ENCODE data around the gene TBC1D30.
"Not testable (repeated sequence)": the region's sequence is repeated elsewhere in the genome, so short reads cannot be mapped to it uniquely, and the experiment has no call there.

Gene TBC1D30, protein sequence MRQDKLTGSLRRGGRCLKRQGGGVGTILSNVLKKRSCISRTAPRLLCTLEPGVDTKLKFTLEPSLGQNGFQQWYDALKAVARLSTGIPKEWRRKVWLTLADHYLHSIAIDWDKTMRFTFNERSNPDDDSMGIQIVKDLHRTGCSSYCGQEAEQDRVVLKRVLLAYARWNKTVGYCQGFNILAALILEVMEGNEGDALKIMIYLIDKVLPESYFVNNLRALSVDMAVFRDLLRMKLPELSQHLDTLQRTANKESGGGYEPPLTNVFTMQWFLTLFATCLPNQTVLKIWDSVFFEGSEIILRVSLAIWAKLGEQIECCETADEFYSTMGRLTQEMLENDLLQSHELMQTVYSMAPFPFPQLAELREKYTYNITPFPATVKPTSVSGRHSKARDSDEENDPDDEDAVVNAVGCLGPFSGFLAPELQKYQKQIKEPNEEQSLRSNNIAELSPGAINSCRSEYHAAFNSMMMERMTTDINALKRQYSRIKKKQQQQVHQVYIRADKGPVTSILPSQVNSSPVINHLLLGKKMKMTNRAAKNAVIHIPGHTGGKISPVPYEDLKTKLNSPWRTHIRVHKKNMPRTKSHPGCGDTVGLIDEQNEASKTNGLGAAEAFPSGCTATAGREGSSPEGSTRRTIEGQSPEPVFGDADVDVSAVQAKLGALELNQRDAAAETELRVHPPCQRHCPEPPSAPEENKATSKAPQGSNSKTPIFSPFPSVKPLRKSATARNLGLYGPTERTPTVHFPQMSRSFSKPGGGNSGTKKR

DNA sequence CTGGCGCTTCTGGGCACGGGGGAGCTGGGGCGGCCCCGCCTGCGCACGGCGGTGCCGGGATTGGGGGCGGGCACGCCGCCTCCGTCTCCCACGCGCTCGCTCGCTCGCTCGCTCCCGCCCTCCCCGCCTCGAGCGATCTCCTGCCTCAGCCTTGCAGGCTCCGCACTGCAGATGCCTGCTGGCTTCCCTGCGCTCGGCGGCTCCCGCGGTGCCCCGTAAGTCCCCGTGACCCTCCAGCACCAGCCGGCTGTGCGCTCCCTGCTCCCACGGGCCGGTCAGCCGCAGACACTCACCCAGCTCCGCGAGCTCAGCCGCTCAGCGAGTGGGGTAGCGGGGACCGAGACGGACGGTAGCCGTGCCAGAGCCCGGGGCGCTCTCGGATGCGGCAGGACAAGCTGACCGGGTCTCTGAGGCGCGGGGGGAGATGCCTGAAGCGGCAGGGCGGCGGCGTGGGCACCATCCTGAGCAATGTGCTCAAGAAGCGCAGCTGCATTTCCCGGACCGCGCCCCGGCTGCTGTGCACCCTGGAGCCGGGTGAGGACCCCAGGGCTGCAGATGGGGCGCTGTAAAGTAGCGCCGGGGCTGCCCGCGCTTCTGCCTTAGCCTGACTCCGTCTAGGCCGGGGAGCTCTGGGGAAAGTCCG lies at the start of gene TBC1D30:
TSS of gene TBC1D30 (plus strand) at position 148 of the 643 bp plus-strand sequence. CDS start at position 381, 233 bp downstream.
- DNase-seq, result peak; percentile 88

DNA sequence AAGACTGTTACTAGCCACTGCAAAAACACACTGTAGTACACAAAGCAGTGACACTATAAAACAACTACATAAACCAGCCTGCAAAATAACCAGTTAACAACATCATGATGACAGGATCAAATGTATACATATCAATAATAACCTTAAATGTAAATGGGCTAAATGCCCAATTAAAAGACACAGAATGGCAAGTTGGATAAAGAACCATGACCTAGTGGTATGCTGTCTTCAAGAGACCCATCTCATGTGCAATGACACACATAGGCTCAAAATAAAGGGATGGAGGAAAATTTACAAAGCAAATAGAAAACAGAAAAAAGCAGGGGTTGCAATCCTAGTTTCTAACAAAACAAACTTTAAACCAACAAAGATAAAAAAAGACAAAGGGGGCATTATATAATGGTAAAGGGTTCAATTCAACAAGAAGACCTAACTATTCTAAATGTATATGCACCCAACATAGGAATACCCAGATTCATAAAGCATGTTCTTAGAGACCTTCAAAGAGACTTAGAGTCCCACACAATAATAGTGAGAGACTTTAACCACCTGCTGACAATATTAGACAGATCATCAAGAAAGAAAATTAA lies 49.2 kb upstream of the TBC1D30 start:
- DNase-seq, result not testable (repeated sequence)

DNA sequence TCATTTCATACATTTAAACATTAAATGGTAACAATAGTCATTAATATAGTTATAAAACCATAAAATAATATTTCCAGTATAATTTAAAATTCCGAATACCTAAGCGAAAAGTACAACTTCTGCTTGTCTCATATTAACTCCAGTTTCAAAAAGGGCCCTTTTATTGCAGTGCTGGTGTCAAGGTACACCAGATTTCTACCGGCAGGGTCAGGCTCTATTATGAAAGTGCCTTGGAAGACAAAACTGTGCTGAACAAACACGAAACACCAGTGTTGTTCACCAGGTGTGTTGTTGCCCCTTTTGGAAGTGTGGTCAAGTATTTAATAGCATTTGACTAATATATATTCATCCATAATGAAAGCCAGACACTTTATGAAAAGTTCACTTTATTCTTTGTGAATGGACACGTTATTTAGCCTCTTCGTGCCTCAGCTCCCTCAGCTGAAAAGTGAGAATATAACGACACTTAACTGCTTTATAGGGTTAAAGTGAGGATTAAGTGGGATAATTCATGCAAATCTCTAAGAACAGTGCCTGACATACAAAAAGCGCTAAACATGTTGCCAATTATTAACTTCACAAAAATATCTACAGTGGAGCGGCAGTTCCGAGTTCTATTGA lies 45.0 kb upstream of the TBC1D30 start:
- no peak for DNase-seq

DNA sequence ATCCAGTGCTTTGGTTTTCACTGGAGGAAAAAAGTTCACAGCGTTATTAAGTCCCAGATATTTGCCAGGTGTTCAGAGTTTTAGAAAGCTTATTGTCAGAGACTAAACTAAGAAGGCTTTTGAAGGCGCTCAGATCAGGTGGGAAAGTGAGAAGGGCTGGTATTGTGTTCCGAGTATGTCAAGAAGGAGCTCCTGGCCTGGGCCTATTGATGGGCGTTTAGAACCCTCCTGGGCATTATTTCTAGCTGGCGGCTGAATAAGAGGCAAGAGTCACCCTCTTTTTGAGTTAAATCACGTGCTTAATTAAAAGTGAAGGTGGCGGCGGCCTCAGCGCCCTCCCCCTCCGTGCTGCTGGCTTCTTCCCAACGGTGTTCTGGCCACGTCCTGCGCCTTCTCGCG lies 44.3 kb upstream of the TBC1D30 start:
- no peak for DNase-seq

DNA sequence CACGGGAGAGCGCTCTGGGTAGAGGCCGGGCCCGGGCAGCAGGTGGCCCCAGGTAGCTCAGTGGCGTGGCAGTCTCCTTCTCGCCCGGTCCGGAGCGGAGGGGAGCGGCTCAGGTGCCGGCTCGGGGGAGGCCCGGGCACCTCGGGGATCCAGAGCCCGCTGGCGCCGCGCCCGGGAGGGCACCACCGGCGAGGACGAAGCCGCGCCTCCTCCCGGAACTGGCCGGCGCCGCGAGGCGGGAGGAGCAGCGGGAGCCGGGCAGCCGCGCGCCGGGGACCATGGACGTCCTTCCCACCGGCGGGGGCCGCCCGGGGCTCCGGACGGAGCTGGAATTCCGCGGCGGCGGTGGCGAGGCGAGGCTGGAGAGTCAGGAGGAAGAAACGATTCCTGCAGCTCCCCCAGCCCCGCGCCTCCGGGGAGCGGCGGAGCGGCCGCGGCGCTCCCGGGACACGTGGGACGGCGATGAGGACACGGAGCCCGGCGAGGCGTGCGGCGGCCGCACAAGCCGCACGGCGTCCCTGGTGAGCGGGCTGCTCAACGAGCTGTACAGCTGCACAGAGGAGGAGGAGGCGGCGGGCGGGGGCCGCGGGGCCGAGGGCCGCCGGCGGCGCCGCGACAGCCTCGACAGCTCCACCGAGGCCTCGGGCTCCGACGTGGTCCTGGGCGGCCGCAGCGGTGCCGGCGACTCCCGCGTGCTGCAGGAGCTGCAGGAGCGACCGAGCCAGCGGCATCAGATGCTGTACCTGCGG lies 43.7 kb upstream of the TBC1D30 start:
- peak; percentile 74 for DNase-seq

DNA sequence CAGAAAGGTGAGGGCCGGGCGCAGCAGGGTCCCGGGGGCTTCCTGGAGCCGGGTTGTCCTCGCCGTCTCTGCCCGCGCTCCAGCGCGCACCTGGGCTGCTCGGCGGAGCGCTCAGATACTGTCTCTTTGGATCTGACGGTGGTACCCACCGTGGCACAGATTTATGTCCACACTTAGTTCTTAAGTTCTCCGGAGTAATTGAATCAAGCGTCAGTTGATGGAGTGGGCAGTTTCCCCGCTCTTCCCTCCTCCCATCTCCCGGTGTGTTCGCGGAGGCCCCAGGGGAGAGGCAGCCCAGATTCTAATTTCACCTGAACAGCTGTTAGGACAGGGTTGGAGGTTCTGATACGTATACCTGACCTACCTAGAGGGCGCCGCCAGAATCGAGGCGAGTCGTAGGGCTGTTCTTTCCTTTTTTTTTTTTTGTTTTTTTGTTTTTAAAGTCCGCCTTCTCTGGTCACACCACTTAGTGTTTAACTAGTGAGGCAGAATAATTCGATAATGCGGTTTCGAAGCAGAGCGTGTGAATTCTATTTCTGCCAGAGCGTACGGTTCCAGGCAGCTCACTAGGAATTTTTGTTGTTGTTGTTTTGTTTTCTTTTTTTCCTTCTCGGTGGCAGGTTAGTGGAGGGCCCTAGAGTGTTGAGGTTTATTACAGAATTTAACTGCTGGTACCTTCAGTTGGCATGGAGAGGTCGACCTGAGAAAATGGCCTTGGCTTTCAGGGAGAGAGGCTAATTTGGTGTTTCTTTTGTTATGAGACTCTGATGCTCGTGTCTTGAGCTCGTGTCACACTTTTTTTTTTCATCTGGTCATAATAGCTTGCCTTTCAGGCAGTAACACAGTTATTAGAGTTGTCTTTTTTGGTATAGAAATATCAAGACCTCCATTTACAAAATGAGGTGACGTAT lies 42.9 kb upstream of the TBC1D30 start:
- DNase-seq, result peak; percentile 59

DNA sequence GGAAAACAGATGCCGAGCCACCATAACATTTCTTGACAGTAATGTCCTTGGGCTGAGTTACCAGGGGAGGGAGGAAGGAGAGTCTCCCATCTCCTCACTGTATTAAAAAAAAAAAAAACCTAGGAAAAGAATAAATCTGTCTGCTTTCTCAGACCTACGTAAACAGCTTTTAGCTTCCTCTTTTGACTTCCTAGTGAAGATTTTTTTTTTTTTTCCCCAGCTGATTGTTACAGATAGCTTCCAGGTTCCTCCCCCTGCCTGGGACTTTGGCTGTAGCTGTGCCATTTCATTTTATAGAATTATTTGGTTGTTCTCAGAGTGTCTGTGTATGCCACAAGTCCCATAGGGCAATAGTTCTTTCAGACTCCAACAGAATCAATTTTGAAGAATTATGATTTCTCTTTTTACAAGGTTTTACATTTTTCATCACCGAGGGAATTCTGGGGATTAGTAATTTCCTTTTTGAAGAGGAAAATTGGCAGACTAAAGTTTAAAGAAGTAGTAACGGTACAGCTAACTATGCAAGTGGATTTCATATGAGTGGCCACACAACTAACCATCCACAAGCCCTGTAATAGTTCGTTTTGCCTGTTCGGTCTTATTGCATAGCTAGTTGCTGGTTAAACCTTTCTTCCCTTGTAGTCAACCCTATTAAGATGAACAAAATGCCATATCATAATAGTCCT lies 42.1 kb upstream of the TBC1D30 start:
- no peak for DNase-seq

DNA sequence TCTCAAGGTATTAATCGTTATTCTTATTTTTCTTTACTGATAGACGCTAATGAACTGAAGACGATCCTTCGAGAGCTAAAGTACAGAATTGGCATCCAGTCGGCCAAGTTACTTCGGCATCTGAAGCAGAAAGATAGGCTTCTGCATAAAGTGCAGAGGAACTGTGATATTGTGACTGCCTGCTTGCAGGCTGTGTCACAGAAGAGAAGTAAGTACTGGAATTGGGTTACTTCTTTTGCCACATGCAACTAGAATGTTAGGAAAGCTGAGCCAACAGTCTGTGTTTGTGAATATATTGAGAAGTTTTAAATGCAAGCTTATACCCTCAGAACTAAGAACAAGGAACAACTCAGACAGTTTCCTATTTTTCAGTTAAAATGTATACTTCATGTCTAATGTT lies 38.6 kb upstream of the TBC1D30 start:
- DNase-seq, result no peak

DNA sequence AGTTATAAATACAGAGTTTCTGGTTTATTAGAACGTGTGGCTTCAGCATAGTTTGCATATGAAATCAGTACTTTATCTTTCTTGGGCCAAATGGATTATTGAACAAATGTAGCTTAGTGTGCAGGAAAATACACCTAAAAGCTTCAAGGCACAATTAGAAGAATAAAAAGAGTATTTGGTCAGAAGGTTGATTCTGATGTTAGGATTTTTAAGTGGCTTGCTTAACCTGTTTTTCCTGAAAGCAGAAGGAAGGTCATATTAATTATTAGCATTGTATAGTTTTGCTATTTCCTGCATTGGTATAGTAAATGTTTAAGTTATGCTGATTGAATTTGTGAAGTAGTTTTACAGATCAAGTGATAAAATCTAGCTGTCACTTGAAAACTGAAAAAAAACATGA lies 34.3 kb upstream of the TBC1D30 start:
- no peak for DNase-seq

DNA sequence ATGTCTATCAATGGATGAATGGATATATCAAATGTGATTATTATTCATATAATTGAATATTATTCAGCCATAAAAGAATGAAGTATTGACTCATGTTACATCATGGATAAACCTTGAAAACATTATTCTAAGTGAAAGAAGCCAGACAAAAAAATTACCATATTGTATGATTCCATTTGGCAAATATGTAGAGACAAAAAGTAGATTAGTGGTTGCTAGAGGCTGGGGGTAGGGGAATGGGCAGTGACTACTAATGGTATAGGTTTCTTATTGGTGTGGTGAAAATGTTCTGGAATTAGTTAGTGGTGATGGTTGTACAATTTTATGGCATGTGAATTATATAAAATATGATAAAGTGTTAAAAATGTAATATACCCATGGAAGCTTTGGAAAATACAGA lies 33.4 kb upstream of the TBC1D30 start:
- no peak for DNase-seq

DNA sequence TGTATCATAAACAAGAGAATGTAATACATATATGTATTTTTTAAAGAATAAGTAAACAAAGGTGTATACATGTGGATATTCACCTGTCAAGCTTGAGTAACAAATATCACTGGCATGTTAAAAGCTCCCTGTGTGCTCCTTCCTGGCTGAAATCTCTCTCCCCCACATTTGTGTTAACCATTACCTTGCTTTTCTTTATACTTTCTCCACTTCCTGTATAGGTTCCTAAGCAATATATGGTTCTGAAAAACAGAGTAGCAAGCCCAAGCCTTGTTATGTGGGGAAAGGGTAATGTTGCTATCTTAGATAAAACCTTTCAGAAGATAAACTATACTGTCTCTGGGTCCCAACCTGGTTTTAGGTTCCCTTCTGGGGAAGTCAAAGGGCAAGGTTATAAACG lies 32.3 kb upstream of the TBC1D30 start:
- no peak for DNase-seq

DNA sequence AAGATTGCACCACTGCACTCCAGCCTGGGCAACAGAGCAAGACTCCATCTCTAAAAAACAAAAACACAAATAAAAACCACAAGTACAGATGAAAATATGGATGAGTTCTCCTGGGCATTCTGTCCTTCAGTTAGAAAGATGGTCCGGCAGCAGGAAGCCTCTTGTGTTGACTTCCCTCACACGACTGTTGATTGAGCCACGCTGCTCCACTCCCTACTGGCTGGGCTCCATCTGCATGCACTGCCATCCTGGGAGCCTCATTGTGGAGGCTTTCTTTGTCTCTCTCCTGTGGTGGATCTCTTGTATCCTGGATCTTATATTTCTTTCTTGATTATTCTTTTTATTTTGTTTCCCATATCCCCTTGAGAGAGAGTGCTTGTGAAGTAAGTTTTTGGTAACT lies 30.8 kb upstream of the TBC1D30 start:
- no peak for DNase-seq

DNA sequence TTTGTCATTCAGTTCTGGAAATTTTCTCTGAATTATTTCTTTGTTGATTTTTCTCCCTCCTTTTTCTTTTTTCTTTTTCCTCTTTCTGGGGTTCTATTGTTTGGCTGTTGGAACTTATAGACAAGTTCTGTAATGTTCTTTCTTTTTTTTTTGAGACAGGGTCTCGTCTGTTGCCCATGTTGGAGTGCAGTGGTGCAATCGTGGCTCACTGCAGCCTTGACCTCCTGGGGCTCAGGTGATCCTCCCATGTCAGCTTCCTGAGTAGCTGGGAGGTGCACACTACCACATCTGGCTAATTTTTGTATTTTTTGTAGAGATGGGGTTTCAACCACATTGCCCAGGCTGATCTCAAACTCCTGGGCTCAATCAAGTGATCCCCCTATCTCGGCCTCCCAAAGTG lies 30.1 kb upstream of the TBC1D30 start:
- no peak for DNase-seq

DNA sequence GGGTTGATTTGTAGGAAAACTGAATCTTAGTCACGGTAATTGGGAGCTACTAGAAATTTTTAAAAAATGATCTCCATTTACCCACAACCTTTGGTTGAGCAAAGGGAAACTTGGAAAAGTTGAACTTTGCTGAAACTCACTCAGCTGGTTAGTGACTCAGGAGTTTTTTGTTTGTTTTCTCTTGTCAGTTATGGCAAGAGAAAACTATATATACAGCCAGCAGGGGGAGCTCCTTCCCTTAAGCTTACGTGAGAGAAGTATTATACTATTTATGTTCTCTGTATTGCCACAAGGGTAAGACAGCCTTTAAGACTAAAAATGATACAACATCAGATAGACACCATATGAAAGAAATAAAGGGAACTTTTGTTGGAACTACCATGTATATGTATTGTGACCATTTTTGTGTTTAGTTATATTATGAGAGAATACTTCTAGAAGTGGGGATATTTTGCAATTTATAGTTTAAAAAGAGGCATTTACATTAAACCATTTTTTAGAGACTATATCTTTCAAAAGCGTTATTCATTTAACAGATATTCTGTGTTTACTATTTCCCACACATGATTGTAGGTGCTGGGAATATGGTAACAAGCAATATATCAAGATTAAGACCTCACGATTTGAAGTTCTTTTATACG lies 28.1 kb upstream of the TBC1D30 start:
- DNase-seq, result peak; percentile 80

DNA sequence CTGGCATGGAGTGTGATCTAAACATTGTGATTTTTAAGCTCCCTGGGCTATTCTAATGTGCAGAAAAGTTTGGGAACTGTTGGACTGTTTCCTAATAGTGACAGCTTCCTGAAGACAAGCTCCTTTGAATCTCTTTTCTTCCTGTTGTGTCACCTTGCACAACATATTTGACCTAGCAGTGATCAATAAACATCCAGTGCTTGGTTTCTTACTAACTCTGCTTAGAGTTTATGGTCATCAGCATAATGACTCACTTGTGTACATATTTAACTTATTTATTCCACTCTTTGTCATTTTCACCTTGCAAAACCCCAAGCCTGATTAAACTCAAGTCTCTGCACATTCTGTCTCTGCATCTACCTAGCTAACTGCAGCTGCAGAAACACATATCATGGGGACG lies 27.3 kb upstream of the TBC1D30 start:
- DNase-seq, result no peak

DNA sequence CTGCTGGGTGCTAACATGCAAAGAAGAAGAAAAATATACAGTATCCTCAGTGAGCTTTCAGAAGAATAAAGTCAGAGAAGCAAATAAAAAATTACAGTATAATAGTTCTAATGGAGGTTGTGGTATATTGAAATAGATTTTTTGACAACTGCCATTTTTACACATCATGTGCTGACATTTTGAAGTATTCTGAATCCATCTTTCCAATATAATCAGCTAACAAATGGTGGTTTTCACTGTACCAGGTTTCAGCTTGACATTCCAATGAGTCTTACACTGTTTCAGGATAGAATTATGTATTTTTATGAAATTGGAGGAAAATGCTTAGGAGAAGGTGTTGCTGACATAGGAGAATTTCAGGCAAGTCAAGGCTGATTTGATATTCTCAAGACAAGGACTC lies 26.3 kb upstream of the TBC1D30 start:
- DNase-seq, result no peak

DNA sequence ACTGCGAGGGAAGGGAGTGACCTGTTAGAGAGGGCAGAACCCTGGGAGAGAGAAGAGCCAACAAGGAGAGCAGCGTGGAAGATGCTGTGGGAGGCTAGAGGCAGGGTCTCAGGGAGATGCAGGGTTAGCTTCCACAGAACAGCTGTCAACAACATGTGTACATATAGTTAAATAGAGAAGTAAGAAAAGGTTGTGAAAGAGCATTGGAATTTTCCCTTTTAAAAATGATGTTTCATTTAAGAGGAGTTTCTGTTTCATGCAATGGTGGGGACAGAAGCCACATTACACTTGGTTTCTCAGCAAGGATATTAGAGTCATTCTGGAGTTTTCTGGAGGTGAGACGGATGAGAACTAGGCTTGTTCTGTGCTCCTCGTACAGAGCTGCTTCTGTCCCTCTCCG lies 23.8 kb upstream of the TBC1D30 start:
- DNase-seq, result no peak

DNA sequence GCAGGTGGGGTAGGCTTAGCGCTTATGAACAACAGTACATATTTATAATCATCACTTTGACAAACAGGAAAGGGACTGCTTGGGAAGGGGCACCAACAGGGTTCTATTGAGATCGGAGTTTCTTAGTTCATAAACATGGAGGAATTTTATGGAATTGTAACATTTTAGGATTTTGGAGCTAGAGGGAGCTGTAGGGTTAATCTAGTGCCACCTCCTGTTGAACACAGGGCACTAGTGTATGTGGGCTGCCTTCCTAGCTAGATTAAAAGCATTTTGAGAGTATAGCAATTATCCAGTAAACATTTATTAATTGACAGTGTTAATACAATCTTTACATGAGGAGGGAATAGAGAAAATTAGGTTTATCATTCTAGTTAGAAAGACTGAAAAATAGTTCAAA lies 23.1 kb upstream of the TBC1D30 start:
- DNase-seq, result no peak

DNA sequence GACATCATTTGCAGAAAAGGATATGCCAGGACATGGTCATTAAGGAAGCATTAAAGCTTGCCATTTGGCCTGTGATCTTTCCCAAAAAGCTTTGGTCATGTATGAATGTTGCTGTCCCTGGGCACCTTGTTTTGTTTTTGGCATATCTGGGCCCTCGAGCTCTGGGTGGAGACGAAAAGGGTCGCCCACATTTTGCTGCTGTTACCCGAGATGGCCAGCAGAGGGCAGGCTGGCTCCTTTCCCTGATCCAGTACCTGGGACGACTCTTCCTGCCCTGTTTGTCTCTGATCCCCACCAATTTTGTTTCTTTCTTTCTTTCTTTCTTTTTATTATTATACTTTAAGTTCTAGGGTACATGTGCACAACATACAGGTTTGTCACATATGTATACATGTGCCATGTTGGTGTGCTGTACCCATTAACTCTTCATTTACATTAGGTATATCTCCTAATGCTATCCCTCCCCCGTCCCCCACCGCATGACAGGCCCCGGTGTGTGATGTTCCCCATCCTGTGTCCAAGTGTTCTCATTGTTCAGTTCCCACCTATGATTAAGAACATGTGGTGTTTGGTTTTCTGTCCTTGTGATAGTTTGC lies 22.2 kb upstream of the TBC1D30 start:
- DNase-seq, result peak; percentile 30

DNA sequence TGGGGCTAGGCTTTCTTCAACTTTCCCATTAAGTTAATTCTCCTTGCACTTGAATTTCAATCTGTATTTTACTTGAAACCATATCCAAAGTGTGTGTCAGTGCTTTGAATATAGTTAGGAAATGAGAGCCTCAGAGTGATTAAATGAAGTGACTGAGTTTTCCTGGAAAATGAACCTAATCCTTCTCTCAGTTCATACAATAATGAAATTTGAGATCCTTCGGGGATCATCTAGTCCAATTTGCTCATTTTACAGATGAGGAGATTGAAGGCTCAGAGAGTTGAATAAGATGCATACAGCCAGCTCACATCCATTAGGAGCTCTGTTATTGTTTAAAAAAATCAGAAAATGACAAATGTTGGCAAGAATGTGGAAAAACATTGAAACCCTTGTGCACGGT lies 18.3 kb upstream of the TBC1D30 start:
- DNase-seq, result no peak
